NCI-H2227 (cell line): ENCODE results near the gene RAX2.
"Not testable (repeated sequence)": the region's sequence is repeated elsewhere in the genome, so short reads cannot be mapped to it uniquely, and the experiment has no call there.

Experiments
- DNase-seq: peaks from one replicate; lab custom pipeline; 2025; ENCODE audit not compliant: unreplicated experiment; lab: John Stamatoyannopoulos, UW

Gene RAX2

DNA sequence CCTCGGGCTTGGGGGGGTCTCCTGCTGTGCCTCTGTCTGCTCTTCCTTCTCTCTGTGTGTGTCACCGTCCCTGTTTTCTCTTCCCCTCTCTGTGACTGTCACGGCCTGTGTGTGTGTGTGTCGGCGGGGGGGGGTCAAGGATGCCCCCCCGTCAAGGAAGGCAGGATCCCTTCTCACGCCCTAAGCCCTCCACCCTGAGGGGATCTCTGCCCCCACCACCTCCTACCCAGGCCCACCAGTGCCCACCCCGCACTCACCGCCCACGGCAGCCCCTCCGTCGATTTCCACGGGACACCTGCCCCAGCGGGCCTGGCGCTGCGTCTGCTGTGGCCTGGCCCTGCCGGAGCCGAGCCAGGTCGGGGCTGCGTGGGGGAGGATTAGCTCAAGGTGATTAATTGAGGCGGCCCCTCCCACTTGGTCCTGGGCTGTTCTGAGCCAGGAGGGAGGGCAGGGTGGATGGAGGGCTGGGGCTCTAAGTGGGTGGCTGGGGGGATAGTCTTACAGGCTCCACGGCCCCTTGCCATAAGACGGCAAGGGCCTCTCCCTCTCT, at the start of gene RAX2:
TSS of gene RAX2 (minus strand) at position 323 of the 550 bp plus-strand sequence. CDS start 486 bp downstream, outside the sequence.
- DNase-seq, result no peak

GRCh38 chr19:3821156-3821555, 49.1 kb upstream of the RAX2 start:
- no peak for DNase-seq

DNA sequence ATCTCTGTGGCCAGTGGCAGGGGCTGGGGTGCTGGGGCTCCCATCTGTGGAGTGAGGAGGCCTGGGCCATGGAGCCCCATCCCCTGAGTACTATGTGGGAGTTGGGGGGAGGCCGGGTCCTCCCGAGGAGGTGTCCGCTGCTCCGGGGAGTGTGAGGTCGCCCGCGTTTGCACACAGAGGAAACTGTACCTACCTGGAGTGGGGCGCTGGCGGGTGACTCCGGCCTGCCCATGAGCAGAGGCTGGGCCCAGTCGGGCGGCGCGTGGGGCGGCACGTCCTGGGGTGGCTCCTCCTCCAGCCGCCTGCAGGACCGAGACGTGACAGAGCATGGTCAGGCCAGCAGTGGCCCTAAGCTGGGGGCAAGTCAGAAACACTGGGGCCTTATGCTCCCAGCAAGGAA, 48.0 kb upstream of the RAX2 start:
- no peak for DNase-seq

GRCh38 chr19:3818918-3819317, 46.9 kb upstream of the RAX2 start:
- DNase-seq, result no peak

DNA sequence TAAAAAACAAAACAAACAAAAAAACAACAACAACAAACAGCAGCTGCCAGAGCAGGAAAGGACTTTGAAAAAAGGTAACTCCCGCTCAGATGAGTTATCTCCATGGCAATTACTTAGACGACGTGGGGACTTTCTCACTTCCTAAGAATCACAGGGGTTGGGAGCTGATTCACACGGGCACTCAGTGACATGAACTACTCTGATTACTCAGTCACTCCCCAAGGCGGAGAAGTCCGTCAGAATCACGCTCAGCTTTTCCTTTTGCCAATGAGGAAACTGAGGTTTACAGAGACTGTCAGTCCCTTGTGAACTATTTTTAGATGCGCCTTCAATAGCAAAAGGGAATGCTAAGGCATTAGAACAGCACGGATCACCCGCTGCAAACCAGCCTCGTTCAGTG, 46.4 kb upstream of the RAX2 start:
- DNase-seq, result no peak

- no peak for DNase-seq
Observed at GRCh38 chr19:3817761-3818160, 45.7 kb upstream of the RAX2 start.

GRCh38 chr19:3816566-3817218, 44.7 kb upstream of the RAX2 start:
- DNase-seq, result no peak

- not testable (repeated sequence) for DNase-seq
Observed at GRCh38 chr19:3816148-3816547, 44.1 kb upstream of the RAX2 start.

- DNase-seq, result no peak
Observed at GRCh38 chr19:3814648-3815047, 42.6 kb upstream of the RAX2 start.

DNA sequence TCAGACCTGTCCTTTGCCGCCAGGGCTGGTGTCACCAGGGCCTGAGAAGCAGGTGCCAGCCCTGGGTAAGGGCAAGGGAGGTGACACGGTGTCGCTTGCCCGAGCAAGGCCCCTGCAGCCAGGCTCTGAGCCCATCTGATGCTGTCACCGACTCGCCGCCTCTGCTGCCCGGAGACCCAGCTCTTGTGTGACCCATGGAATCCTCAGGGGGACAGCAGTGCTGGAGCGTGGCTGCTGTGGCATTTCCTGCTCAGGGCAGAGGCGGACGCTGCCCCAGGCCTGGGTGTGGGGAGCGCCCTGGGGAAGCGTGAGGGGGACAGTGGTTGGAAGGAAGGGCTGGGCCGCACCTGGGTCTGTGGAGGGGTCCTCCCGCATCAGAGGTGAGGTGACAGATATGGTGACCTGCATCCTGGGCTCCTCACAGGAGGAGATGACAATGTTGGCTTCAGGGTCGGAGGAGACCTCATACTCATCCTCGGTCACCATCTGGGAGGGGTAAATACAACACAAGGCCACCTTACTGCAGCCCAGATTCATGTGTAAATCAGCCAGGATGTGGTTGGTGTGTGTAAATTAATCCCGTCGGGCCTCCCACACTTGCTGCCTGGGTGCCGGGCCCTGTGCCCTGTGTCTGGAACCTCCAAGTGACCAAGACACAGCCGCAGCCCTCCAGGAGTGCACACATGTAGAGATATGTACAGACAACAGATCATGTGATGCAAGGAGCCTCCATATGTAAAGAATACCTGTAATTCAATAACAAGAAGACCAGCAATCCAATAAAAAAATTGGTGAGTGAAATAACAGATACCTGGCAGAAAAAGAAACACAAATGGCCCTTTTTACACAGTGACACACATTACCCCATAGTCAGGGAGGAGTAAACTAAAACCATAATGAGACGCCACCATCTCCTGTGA, 41.7 kb upstream of the RAX2 start:
- no peak for DNase-seq

DNA sequence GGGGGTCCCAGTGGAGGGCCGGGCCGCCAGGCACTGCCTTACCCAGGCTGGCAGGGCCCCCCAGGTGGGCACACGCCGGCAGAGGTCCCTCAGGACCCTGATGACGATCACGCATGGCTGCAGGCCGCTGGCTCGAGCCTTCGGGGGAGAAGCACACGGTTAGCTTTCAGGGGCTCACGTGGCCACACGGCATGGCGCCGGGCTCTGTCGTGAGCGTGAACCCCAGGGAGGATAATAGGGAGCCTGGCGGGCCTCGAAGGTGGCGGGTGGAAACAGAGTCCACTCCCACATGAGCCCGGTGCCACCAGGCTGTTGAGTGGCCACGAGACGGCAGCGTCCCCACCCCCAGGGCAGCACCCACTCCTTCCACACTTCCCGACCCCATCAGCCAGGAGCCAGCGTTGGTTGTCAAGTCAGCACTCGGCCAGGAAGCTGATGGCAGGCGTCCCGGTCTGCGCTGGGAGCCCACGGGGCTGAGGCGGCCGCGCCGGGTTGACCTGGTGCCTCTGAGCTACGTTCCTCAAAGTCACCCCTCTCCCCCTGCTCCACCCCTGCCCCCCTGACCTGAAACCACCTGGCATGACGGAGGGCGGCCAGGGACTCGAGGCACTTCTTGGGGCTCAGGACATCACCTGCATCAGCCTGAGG, 38.8 kb upstream of the RAX2 start:
- DNase-seq, result no peak

- no peak for DNase-seq
Observed at GRCh38 chr19:3809881-3810707, 38.1 kb upstream of the RAX2 start.

DNA sequence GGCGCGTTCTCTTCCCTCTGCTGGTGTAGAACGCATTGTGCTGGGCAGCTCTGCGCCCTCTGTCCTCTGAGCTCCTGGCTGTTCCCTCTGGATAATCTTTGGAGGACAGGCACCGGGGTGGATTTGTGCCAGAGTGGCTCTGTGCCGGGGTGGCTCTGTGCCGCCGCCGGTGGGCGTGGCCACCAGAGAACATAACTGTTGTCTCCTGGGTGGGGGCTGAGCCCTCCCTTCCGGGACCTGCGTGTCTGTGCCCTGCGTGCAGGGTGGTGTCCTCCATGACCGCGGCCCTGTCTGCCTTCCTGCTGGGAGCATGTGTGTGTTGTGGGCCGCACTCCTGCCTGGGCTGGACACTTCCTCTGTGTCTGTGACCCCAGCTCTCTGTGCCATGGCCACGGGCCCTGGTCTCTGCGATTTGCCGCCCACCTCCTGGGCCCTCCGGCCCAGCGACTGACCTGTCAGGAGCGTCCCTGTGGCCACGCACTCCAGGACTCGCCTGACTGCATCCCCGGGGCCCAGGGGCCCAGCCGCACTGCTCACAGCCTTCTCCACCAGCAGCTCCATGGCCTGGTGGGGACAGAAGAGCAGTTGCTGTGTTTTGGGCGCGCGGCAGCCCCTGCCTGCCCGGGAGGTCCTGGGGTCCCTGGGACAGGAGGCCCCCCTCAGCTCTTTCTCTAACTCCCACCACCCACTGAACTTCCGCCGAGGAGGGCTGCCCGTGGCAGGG, 36.6 kb upstream of the RAX2 start:
- DNase-seq, result no peak

GRCh38 chr19:3807574-3808354, 35.7 kb upstream of the RAX2 start:
- DNase-seq, result no peak

DNA sequence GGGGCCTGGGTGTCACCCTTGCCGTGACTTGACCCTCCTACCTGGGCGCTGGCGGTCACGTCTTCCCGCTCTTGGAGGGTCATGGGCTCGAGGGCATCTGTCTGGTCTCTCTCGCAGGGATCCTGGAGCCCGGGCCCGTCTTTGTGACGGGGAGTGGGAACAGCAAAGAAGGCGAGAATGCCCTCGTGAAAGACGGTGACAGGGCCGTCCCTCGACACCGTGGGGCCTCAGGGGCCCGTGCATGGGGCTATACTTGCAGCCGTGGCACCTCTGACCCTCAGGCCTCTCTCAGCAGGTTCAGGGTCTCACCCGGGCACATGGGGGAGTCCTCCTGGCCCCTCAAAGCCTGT, 35.1 kb upstream of the RAX2 start:
- no peak for DNase-seq

DNA sequence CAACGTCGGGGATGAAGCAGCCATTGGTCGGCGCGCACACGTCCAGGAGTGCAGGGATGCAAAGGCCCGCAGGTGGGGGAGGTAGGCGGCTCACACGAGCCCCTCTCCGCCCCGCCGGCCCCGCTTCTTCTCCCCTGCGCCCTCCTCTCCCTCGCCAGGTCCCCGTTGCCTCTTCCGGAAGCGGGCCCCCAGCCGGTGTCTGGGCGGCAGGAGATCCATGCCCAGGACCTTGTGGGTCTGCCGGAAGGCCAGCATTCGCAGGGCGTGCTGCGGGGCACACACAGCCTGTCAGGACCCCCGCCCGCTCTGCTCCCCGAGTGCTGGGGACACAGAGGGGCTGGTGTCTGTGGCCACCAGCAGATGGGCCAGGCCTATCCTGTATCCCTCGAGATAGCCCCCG, 33.8 kb upstream of the RAX2 start:
- DNase-seq, result no peak

- no peak for DNase-seq
Observed at GRCh38 chr19:3804429-3804828, 32.4 kb upstream of the RAX2 start.

DNA sequence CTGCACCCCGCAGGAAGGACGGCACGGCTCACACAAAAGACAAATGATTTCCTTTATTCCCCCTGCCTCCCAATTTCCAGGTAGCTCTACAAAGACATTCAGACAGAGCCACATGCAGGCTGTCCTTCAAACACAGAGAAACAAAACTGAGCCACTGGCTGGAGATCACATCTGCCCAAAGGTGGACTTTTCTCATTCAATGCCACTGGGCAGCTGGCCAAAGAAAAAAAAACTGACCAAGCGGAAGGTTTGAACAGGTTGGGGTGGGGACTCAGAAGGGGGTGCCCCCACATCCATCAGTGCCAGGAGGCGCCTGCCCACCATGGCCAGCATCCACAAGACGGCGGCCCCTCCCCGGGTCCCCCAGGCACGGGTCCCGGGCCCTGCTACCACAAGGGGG, 32.0 kb upstream of the RAX2 start:
- no peak for DNase-seq

DNA sequence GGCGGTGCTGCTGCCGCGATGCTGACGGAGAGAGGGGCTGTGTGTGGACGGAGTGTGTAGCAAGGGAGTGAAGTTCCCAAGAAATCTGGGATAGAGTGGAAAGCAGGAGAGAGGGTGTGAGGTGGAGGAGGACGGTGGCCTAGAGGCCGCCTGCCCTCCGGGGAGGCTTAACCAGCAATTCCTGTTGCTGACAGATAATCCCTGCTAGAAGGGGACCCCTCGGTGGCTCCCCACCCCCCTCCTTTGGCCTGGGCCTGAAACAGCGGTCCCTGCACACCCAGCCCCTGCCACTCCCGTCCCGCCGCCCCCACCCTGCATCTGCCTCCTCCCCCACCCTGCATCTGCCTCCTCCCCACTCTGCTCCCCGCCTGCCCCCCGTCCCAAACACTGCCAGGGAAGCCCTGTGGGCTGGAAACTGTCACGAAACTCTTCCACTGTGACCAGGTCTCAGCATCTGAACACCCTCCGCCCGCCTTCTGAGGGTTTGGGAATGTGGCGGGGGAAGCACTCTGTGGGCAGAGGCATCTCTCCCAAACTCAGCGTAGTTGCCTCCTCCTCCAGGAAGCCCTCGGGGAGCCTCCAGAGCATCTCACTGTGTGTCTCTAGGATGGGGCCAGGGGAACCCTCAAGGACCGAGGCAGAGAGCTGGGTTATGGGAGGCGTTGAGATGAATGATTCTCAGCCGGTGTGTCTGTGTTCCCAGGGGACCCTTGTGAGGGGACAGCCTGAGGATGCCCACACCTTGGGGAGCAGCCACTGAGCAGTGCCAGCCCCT, 31.3 kb upstream of the RAX2 start:
- DNase-seq, result no peak
